Transverse colon (tissue), 4 donors: ENCODE data around the gene OAF. TPM values are rescaled to one million over a fixed set of nuclear protein-coding genes. Genes with fewer than 3 reads are reported as not detected.

Experiments
- DNase-seq: peaks from one replicate; pipeline ENCODE4 v3.0.0-alpha.2; 2019
- H3K27ac ChIP-seq, 4 donors: fragments of 200-600 bp; sonication (generic); 2 replicates each; pipeline ENCODE4 v1.5.1; 2016 to 2018; ENCODE audit warnings: inconsistent platforms in 4 of 4
- H3K27me3 ChIP-seq: fragments of 200-600 bp; sonication (generic); 2 replicates; pipeline ENCODE4 v1.5.1; 2017; ENCODE audit warnings: inconsistent platforms
- H3K36me3 ChIP-seq, 4 donors: fragments of 200-600 bp; sonication (generic); 2 replicates each; pipeline ENCODE4 v1.5.1; 2017 to 2019; ENCODE audit warnings: inconsistent platforms in 4 of 4
- H3K4me1 ChIP-seq, 4 donors: fragments of 200-600 bp; sonication (generic); 2 replicates each; pipeline ENCODE4 v1.5.1; 2017 to 2020; ENCODE audit warnings: inconsistent platforms in 4 of 4
- H3K4me3 ChIP-seq, 4 donors: fragments of 200-600 bp; sonication (generic); 1 replicate in 1 of 4; 2 replicates in 3 of 4; pipeline versions ENCODE4 v1.5.1 to v1.6.1; 2017 to 2019; ENCODE audit warnings: inconsistent platforms in 4 of 4
- H3K9me3 ChIP-seq, 2 donors: fragments of 200-600 bp; sonication (generic); 2 replicates each; pipeline ENCODE4 v1.5.1; 2017 to 2019; ENCODE audit warnings: inconsistent platforms in 2 of 2
- CTCF ChIP-seq, 5 experiments: fragments of 200-600 bp in 3 of 5; fragments of 450-650 bp in 2 of 5; sonication (generic) in 3 of 5; IDR thresholded peaks; 1 replicate in 2 of 5; 2 replicates in 3 of 5; pipeline ENCODE4 v1.5.1; 2016 to 2017; ENCODE audit warnings: antibody characterized with exemption in 5 of 5, inconsistent platforms in 3 of 5, mild to moderate bottlenecking in 2 of 5, moderate library complexity in 1 of 5
- EP300 ChIP-seq: sonication (generic); formaldehyde crosslinking; IDR thresholded peaks from one replicate; pipeline ENCODE4 v1.6.1; 2017; ENCODE audit warnings: antibody characterized with exemption, low read depth
- POLR2A ChIP-seq: fragments of 450-650 bp; IDR thresholded peaks from one replicate; pipeline ENCODE4 v1.6.1; 2016; ENCODE audit warnings: antibody characterized with exemption, mild to moderate bottlenecking, moderate library complexity
- POLR2AphosphoS5 ChIP-seq, 3 donors: sonication (generic); formaldehyde crosslinking; IDR thresholded peaks; one replicate each; pipeline ENCODE4 v1.6.1; 2016; ENCODE audit warnings: antibody characterized with exemption in 3 of 3
- WGBS, 2 donors: methylation state at CpG; one replicate each; pipeline ENCODE4 v1.1.5; 2018; ENCODE audit warnings: low coverage in 1 of 2; 5-methylcytosine and 5-hydroxymethylcytosine counted together
- in situ Hi-C, 4 donors: fragments of 200-750 bp; cut with MboI; loops; one replicate each; pipeline versions ENCODE4 v1.15.0 to v1.15.1; 2017; ENCODE audit warnings: low sequenced_read_pairs in 3 of 4, low pct_ligation_motif_present in 1 of 4, low pct_unique_long_range_greater_than_20kb in 1 of 4
- intact Hi-C: fragments of 100-400 bp; cut with DNase I; formaldehyde crosslinking; loops from one replicate; pipeline ENCODE4 v1.15.1; 2023; ENCODE audit warnings: low total_unique reads
- total RNA-seq, 4 donors: library from RNA; depleted of rRNA; stranded (reverse); fragments of >200 nt; gene quantifications; one replicate each; pipeline ENCODE4 v1.1.0, GENCODE V29; 2016

Gene OAF
- total RNA-seq, 4 donors from 2014 or later, result 78.8 to 553 (median 287) TPM

DNA sequence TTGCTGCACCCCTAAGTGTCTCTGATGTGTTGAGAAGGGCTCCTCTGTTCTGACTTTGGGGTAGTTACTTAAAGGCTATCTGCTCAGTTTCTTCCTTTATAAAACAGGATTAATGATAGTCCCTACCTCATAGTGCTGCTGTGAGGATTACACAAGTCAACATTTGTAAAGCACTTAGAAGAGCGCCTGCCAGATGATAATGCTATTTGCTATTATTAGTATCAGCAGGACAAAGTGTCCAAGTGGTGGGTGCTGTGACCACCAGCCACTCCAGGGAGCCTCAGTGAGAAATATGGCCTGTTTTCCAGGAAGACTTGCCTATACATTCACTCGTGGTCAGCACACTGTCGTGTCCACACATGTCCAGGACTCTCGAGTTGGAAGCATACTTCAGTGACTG lies 45.3 kb downstream of the OAF start:
- H3K27me3 ChIP-seq, result peaks cover 64% of the 10 kb centered on the region
- no peak overlapping the region for H3K4me3 ChIP-seq
- no peaks in the 10 kb centered on the region for H3K9me3 ChIP-seq
- WGBS, 2 donors, result 56% methylated on average over 4 of the region's 4 CpGs; no CpG with 5 or more reads in 1 of the 2 donors
- no peak for TF ChIP-seq EP300
- TF ChIP-seq CTCF (IDR thresholded peaks at IDR 0.05), result no peak
- TF ChIP-seq POLR2A, result no peak
- no peak for TF ChIP-seq POLR2AphosphoS5 (IDR thresholded peaks at IDR 0.05)
- in situ Hi-C loops (no loop called here), intact Hi-C loops (no loop called here)
- no peaks in the 10 kb centered on the region for H3K36me3 ChIP-seq
- H3K4me1 ChIP-seq, result no peaks in the 10 kb centered on the region
- no peak overlapping the region for H3K27ac ChIP-seq
- no peak for DNase-seq

- DNase-seq, result no peak
- Histone ChIP-seq H3K27me3 (peaks cover 63% of the 10 kb centered on the region), H3K27ac (no peak overlapping the region), H3K4me3 (no peak overlapping the region), H3K36me3 (no peaks in the 10 kb centered on the region), H3K9me3 (no peaks in the 10 kb centered on the region), H3K4me1 (no peaks in the 10 kb centered on the region)
- no peak for TF ChIP-seq EP300
- no peak for TF ChIP-seq CTCF (IDR thresholded peaks at IDR 0.05)
- TF ChIP-seq POLR2AphosphoS5 (IDR thresholded peaks at IDR 0.05), result no peak
- TF ChIP-seq POLR2A, result no peak
- intact Hi-C loops, result no loop called here
- in situ Hi-C loops, result no loop called here
- 56 to 75% methylated on average over 2 of the region's 2 CpGs for WGBS, 2 donors
Observed at GRCh38 chr11:120256779-120257178, 45.9 kb downstream of the OAF start.

DNA sequence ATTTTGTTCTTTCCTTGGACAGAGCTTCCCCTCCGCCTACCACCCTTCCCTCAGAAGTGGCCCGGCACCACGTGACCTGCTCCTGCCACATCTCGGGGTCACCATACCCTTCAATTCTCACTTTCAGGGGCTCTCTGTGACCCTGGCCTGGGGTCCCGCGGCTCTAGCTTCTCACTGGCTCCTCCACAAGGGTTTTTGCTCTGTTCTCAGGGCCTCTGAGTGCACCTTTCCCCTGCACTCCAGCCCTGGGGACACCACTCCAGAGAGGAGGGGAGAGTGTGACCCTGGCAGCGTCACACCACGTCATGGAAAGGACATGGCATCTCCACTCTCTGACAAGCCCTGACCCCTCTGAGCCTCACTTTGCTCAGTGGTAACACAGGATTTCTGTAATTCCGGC lies 46.5 kb downstream of the OAF start:
- Histone ChIP-seq H3K4me1 (no peaks in the 10 kb centered on the region), H3K4me3 (no peak overlapping the region), H3K9me3 (no peaks in the 10 kb centered on the region), H3K36me3 (no peaks in the 10 kb centered on the region), H3K27ac (no peak overlapping the region), H3K27me3 (peaks cover 61% of the 10 kb centered on the region)
- TF ChIP-seq CTCF (IDR thresholded peaks at IDR 0.05) (no peak), POLR2AphosphoS5 (IDR thresholded peaks at IDR 0.05) (no peak)
- WGBS, 2 donors, result 77 to 88% methylated on average over 4 to 9 of the region's 9 CpGs
- no peak for DNase-seq
- in situ Hi-C loops, result no loop called here
- intact Hi-C loops, result no loop called here

DNA sequence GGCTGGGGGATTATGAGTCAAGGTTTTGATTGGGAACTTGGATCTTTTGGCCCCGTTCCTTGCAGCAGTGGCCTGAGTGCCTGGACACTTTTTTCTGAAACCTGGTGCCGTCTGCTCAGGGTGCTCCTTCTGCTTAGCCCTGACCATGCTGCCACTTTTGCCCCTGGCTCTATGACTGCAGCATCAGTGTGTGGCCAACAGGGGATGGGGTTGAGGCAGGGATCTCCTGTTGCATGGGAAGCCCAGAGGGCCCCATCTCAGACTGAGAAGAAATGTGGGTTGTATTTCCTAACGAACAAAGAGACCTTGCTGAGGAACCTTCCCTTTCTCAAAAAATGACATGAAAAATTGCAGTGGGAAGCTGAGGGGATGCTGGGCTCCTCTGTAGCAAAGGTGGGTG lies 47.8 kb downstream of the OAF start:
- Histone ChIP-seq H3K36me3 (no peaks in the 10 kb centered on the region), H3K4me3 (no peak overlapping the region), H3K27ac (no peak overlapping the region), H3K9me3 (no peaks in the 10 kb centered on the region), H3K4me1 (no peaks in the 10 kb centered on the region), H3K27me3 (peaks cover 55% of the 10 kb centered on the region)
- intact Hi-C loops (no loop called here), in situ Hi-C loops (no loop called here)
- no peak for DNase-seq
- 77% methylated on average over 3 of the region's 3 CpGs; no CpG with 5 or more reads in 1 of the 2 donors for WGBS, 2 donors
- TF ChIP-seq POLR2AphosphoS5 (IDR thresholded peaks at IDR 0.05) (no peak), POLR2A (no peak), CTCF (IDR thresholded peaks at IDR 0.05) (no peak), EP300 (no peak)
